ENCODE data around the gene WAPL. TPM values are rescaled to one million over a fixed set of nuclear protein-coding genes. Genes with fewer than 3 reads are reported as not detected.
A peak's percentile ranks its signal among the peaks of the same experiment; 100 is the strongest.

WAPL gene
- total RNA-seq, 6 experiments from 2014 or later = 30.7 to 37.1 (median 33.6) TPM

- Mint-ChIP-seq H3K36me3 (ENCODE audit: low read depth) (peaks cover 4% of the 10 kb centered on the region; the same call in 1 of the 2 replicates), H3K9me3 (no peaks in the 10 kb centered on the region), H3K4me3 (peak overlapping the region; percentile 64), H3K4me1 (ENCODE audit: low read depth) (peaks cover 5% of the 10 kb centered on the region), H3K27me3 (ENCODE audit: insufficient read depth) (no peaks in the 10 kb centered on the region), H3K27ac (peak overlapping the region; percentile 70)
- peak; percentile 16 for DNase-seq
- TF ChIP-seq CTCF (IDR thresholded peaks at IDR 0.05) = no peak
Measured at GRCh38 chr10:86506499-86506898, 15.1 kb downstream of the WAPL start.

- no peak for DNase-seq
- H3K4me3 Mint-ChIP-seq = peak overlapping the region; percentile 64
- H3K27ac Mint-ChIP-seq = peak overlapping the region; percentile 70
- H3K27me3 Mint-ChIP-seq (ENCODE audit: insufficient read depth) = no peaks in the 10 kb centered on the region
- H3K36me3 Mint-ChIP-seq (ENCODE audit: low read depth) = peaks cover 4% of the 10 kb centered on the region; the same call in 1 of the 2 replicates
- no peaks in the 10 kb centered on the region for H3K9me3 Mint-ChIP-seq
- H3K4me1 Mint-ChIP-seq (ENCODE audit: low read depth) = peaks cover 9% of the 10 kb centered on the region
- TF ChIP-seq CTCF (IDR thresholded peaks at IDR 0.05) = no peak
Measured at GRCh38 chr10:86506062-86506461, 15.5 kb downstream of the WAPL start.

- peaks cover 24% of the 10 kb centered on the region for H3K4me1 Mint-ChIP-seq (ENCODE audit: low read depth)
- H3K27ac Mint-ChIP-seq = no peak overlapping the region
- no peak for TF ChIP-seq CTCF (IDR thresholded peaks at IDR 0.05)
- no peaks in the 10 kb centered on the region for H3K27me3 Mint-ChIP-seq (ENCODE audit: insufficient read depth)
- no peak for DNase-seq
- no peaks in the 10 kb centered on the region for H3K9me3 Mint-ChIP-seq
- H3K36me3 Mint-ChIP-seq (ENCODE audit: low read depth) = peaks cover 15% of the 10 kb centered on the region
- no peak overlapping the region for H3K4me3 Mint-ChIP-seq
Measured at GRCh38 chr10:86504510-86504909, 17.1 kb downstream of the WAPL start.

- peak overlapping the region; percentile 61 for H3K27ac Mint-ChIP-seq
- no peak for TF ChIP-seq CTCF (IDR thresholded peaks at IDR 0.05)
- no peak overlapping the region for H3K4me3 Mint-ChIP-seq
- H3K9me3 Mint-ChIP-seq = no peaks in the 10 kb centered on the region
- H3K4me1 Mint-ChIP-seq (ENCODE audit: low read depth) = peaks cover 24% of the 10 kb centered on the region
- H3K36me3 Mint-ChIP-seq (ENCODE audit: low read depth) = peaks cover 25% of the 10 kb centered on the region
- no peaks in the 10 kb centered on the region for H3K27me3 Mint-ChIP-seq (ENCODE audit: insufficient read depth)
- peak; percentile 29 for DNase-seq
Measured at GRCh38 chr10:86500846-86501245, 20.7 kb downstream of the WAPL start.

GRCh38 chr10:86498598-86498997, 23.0 kb downstream of the WAPL start:
- no peak overlapping the region for H3K4me3 Mint-ChIP-seq
- H3K9me3 Mint-ChIP-seq = no peaks in the 10 kb centered on the region
- no peak overlapping the region for H3K27ac Mint-ChIP-seq
- H3K36me3 Mint-ChIP-seq (ENCODE audit: low read depth) = peaks cover 37% of the 10 kb centered on the region
- peaks cover 24% of the 10 kb centered on the region for H3K4me1 Mint-ChIP-seq (ENCODE audit: low read depth)
- H3K27me3 Mint-ChIP-seq (ENCODE audit: insufficient read depth) = no peaks in the 10 kb centered on the region
- DNase-seq = no peak
- no peak for TF ChIP-seq CTCF (IDR thresholded peaks at IDR 0.05)

- Mint-ChIP-seq H3K36me3 (ENCODE audit: low read depth) (peaks cover 33% of the 10 kb centered on the region), H3K4me3 (no peak overlapping the region), H3K27me3 (ENCODE audit: insufficient read depth) (no peaks in the 10 kb centered on the region), H3K4me1 (ENCODE audit: low read depth) (peaks cover 24% of the 10 kb centered on the region), H3K27ac (no peak overlapping the region), H3K9me3 (no peaks in the 10 kb centered on the region)
- TF ChIP-seq CTCF (IDR thresholded peaks at IDR 0.05) = no peak
- DNase-seq = no peak
Measured at GRCh38 chr10:86497621-86498020, 24.0 kb downstream of the WAPL start.

All from HFFc6 (cell line).